ENCODE measurements around the gene BBS1. TPM values are rescaled to one million over a fixed set of nuclear protein-coding genes. Genes with fewer than 3 reads are reported as not detected.
A peak's percentile ranks its signal among the peaks of the same experiment; 100 is the strongest.
"Not testable (repeated sequence)": the region's sequence is repeated elsewhere in the genome, so short reads cannot be mapped to it uniquely, and the experiment has no call there.

The BBS1 gene
- 10 to 100 TPM; 13.3 to 17.4 TPM for total RNA-seq

DNA sequence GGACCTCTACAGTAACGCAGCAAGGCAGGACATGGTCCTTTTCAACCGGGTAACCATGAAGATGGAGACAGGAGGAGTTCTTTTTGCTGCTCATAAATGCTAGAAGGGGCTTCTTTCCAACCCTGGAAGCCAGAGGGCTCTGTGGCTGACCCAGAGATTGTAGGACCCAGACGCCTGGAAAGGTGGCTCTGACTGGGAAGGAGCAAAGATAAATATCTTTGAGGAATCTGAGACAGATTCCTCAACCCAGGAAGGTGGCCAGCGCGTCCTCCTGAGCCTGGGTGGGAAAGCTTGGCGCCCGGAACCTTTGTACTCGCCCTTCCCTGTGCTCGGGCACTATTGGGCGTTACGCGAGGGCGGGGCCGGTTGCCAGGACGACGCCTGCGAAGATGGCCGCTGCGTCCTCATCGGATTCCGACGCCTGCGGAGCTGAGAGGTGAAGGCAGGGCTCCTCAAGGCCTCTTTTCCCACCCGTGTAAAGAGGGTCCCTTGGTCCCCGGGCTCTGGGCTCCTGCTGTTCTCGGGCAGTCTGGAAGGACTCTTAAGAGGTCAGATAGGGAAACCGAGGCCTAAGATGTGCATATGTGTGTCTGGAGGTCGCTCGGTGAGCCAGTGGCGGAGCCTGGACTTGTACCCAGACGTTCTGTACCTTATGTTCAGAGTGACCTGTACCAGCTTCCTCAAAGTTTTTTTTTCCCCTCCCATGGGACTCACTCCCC is at the start of gene BBS1:
Gene BBS1 (plus strand): TSS at position 365 of the 719 bp plus-strand sequence. CDS start 25 bp downstream, at position 390.
- peak; percentile 84 for DNase-seq
- Mint-ChIP-seq H3K4me3 (peak within 1 kb of the TSS; percentile 86), H3K27ac (peak within 1 kb of the TSS; percentile 66), H3K4me1 (peaks cover 18% of the 10 kb centered on the region), H3K36me3 (ENCODE audit: low read depth) (peaks cover 12% of the 10 kb centered on the region), H3K9me3 (no peaks in the 10 kb centered on the region), H3K27me3 (no peaks in the 10 kb centered on the region)
- ChIA-PET CTCF (interaction anchor here (0.9 to 1.3 kb wide), 3 partner anchors 9 to 168 kb away, joined by 3 to 4 read pairs (median 3); no protein-coding TSS in a partner anchor), POLR2A (no interaction called here)

DNA sequence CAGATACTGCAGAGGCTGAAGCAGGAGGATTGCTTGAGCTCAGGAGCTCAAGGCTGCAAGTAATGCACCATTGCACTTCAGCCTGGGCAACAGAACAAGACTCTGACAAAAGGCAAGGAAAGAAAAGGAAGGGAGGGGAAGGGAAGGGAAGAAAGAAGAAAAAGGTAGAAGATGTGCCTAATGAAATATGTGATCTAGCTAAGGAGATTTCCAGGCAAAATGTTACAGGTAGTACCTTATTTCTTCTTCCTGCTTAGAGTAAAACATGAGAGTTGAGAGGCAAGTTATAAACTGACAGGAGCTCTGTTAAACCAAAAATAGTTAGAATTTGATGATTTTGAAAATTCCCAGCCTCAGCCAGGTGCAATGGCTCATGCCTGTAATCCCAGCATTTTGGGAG is 48.4 kb upstream of the BBS1 start:
- Mint-ChIP-seq H3K36me3 (ENCODE audit: low read depth) (peaks cover 10% of the 10 kb centered on the region), H3K4me3 (no peak overlapping the region), H3K9me3 (peaks cover 11% of the 10 kb centered on the region), H3K4me1 (peaks cover 32% of the 10 kb centered on the region), H3K27me3 (no peaks in the 10 kb centered on the region), H3K27ac (no peak overlapping the region)
- no peak for DNase-seq
- ChIA-PET CTCF (interaction anchor here (1.0 to 2.0 kb wide), 3 partner anchors 17 to 40 kb away, joined by 3 to 7 read pairs (median 3); partner anchors contain the start of gene MRPL11), POLR2A (no interaction called here)

DNA sequence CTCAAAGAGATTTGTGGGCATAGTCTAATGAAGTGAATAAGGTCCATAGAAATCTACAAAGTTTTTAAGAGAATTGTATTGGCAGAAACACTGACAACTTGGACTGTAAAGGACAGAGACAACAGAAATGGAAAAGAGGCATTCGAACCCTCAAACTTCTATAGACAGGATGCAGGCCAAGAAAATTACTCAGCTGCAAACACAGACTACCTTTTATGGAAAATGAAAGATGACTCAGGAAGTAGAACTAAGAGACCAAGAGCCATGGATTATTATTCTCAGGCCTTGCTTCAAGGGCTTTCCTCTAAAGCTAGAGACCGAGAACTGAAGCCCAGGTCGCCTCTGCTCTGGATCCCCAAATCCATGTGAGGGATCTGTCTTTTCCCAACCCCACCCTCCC is 47.5 kb upstream of the BBS1 start:
- ChIA-PET POLR2A (no interaction called here), CTCF (interaction anchor here (0.8 to 1.4 kb wide), 3 partner anchors 9 to 41 kb away, joined by 3 to 6 read pairs (median 3); partner anchors contain the start of gene MRPL11)
- Mint-ChIP-seq H3K4me1 (peaks cover 38% of the 10 kb centered on the region), H3K36me3 (ENCODE audit: low read depth) (peaks cover 10% of the 10 kb centered on the region), H3K27me3 (peaks cover 2% of the 10 kb centered on the region), H3K27ac (peak overlapping the region; percentile 36), H3K4me3 (no peak overlapping the region), H3K9me3 (peaks cover 11% of the 10 kb centered on the region)
- no peak for DNase-seq

DNA sequence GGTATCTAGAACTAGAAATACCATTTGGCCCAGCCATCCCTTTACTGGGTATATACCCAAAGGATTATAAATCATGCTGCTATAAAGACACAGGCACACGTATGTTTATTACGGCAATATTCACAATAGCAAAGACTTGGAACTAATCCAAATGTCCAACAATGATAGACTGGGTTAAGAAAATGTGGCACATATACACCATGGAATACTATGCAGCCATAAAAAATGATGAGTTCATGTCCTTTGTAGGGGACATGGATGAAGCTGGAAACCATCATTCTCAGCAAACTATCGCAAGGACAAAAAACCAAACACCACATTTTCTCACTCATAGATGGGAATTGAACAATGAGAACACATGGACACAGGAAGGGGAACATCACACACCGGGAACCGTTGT is 46.3 kb upstream of the BBS1 start:
- DNase-seq; H3K27ac Mint-ChIP-seq; H3K27me3 Mint-ChIP-seq; H3K36me3 Mint-ChIP-seq (ENCODE audit: low read depth); H3K4me3 Mint-ChIP-seq; POLR2A ChIA-PET: not testable (repeated sequence)
- Mint-ChIP-seq H3K9me3 (peaks cover 11% of the 10 kb centered on the region), H3K4me1 (peaks cover 46% of the 10 kb centered on the region)
- CTCF ChIA-PET: interaction anchor here (1.4 kb wide), 2 partner anchors 25 kb away, joined by 6 to 9 read pairs; partner anchors contain the start of gene MRPL11

DNA sequence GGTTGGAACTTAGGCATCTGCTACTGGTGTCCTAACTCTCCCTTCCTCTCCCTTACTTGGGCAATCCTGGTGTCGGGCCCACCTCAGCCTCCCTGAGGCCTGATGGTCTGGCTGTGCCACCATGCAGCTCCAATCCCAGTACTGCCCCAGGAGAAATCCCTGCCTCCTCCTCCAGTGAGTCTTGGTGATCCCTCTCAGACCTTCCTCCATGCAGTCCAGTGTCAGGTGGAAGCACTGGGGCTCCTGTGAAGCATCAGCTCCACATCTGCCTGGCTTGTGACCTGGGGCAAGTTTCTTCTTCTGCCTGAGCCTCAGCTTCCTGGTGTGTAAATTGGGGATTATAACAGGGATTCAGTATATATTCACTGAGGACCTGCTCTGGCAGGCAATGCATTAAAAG is 45.5 kb upstream of the BBS1 start:
- no peak overlapping the region for H3K27ac Mint-ChIP-seq
- H3K27me3 Mint-ChIP-seq: peaks cover 2% of the 10 kb centered on the region
- H3K9me3 Mint-ChIP-seq: peaks cover 11% of the 10 kb centered on the region
- no peak for DNase-seq
- peaks cover 10% of the 10 kb centered on the region for H3K36me3 Mint-ChIP-seq (ENCODE audit: low read depth)
- H3K4me1 Mint-ChIP-seq: peaks cover 42% of the 10 kb centered on the region
- H3K4me3 Mint-ChIP-seq: no peak overlapping the region
- ChIA-PET POLR2A (no interaction called here), CTCF (interaction anchor here (0.6 to 1.4 kb wide), 3 partner anchors 11 to 26 kb away, joined by 3 to 9 read pairs (median 4); partner anchors contain the start of genes DPP3 and MRPL11)

DNA sequence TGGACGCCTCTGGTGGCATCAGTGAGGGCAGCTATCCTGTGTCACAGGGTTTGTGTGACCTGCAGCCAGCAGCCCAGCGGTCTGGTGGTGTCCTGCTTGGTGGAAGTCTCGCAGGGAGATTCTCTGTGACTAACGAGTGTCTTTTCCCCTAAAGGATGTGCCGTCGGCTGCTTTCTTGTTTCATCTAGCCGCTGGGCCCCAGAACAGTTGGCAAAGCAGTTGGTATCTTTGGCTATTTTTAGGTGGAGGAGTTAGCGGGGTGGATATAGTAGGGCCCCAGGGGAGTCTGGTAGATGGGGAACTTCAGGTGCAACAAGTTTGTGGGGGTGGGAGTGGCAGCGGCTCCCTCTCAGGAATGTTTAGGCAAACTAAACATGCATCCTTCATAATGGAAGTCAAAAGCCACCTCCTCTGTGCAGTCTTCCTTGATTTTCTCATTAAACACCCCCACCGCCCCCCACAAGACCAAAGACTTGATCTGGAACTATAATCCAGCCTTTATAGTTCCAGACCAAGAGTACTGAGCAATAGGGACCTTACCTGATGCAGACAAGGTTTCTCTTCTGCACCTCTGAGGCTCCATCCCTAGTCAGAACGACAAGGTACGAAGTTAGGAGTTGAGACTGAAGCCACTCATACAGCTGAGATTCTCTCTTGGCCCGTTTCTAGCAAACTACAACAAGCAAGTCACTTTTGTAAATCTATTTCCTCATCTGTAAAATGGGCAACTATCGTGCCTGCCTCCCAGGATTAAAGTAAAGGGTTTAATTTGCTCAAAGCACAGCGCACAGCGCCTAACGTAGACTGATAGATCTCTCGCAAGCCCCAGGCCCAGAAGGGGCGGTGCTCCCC is 44.8 kb upstream of the BBS1 start:
- CTCF ChIA-PET: interaction anchor here (0.6 to 1.7 kb wide), 7 partner anchors 12 to 28 kb away, joined by 3 to 9 read pairs (median 3); partner anchors contain the start of genes DPP3 and MRPL11
- peaks cover 10% of the 10 kb centered on the region for H3K36me3 Mint-ChIP-seq (ENCODE audit: low read depth)
- H3K27ac Mint-ChIP-seq: peak overlapping the region; percentile 70
- H3K9me3 Mint-ChIP-seq: peaks cover 11% of the 10 kb centered on the region
- H3K27me3 Mint-ChIP-seq: peaks cover 2% of the 10 kb centered on the region
- peaks cover 42% of the 10 kb centered on the region for H3K4me1 Mint-ChIP-seq
- H3K4me3 Mint-ChIP-seq: peak overlapping the region; percentile 81
- DNase-seq: no peak
- POLR2A ChIA-PET: interaction anchor here (1.4 kb wide), 1 partner anchor 15 kb away, joined by 4 read pairs; the partner anchor contains the start of gene DPP3

DNA sequence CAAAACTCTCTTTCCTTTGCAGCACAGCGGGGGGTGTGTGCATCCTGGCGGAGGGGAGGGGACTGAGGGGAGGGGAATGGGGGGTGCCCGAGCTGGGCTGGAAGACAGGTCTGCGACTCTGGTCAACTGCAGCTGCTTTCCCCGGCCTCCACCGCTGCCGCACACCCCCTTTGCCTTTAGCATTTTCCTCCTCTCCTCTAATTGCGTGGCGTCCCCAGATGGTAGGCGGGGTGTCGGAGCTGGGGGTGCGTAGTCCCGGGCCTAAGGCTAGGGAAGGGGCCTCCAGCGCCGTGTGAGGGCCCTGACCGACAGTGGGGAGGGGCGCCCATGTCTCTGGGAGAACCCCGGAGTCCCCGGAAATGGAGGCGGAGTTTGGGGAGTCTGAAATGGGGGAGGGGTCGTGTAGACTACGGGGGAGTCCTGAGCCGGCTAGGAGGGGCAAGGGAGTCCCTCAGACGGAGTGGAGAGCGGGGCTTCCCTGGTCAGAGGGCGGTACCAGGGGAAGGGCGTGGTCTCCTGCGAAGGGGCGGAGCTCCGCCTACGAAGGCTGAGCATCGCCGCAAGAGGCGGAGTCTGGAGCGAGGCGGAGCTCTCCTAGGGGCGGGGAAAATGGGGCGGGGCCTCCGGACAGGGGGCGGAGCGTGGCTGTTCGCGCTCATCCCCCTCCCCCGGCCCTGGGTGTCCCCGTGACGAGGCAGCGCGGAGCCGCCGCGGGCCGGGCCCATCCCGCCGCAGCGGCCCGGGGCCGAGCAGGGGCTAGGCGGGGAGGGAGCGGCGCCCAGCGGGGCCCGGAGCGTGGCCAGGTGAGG is 44.0 kb upstream of the BBS1 start, which contains the start of gene PELI3:
Gene PELI3 (plus strand): TSS at position 681 of the 809 bp plus-strand sequence. CDS start 1,224 bp downstream, outside the sequence.
- Mint-ChIP-seq H3K4me3 (peak within 1 kb of the TSS; percentile 83), H3K27me3 (peaks cover 2% of the 10 kb centered on the region), H3K9me3 (peaks cover 8% of the 10 kb centered on the region), H3K36me3 (ENCODE audit: low read depth) (peaks cover 8% of the 10 kb centered on the region), H3K4me1 (peaks cover 42% of the 10 kb centered on the region), H3K27ac (peak within 1 kb of the TSS; percentile 80)
- POLR2A ChIA-PET: interaction anchor here (0.6 to 1.4 kb wide), 3 partner anchors 14 to 212 kb away, joined by 3 to 4 read pairs (median 3); partner anchors contain the start of gene DPP3
- CTCF ChIA-PET: interaction anchor here (0.6 to 2.0 kb wide), 9 partner anchors 10 to 58 kb away, joined by 3 to 8 read pairs (median 3); partner anchors contain the start of genes DPP3 and MRPL11
- DNase-seq: peak; percentile 91

DNA sequence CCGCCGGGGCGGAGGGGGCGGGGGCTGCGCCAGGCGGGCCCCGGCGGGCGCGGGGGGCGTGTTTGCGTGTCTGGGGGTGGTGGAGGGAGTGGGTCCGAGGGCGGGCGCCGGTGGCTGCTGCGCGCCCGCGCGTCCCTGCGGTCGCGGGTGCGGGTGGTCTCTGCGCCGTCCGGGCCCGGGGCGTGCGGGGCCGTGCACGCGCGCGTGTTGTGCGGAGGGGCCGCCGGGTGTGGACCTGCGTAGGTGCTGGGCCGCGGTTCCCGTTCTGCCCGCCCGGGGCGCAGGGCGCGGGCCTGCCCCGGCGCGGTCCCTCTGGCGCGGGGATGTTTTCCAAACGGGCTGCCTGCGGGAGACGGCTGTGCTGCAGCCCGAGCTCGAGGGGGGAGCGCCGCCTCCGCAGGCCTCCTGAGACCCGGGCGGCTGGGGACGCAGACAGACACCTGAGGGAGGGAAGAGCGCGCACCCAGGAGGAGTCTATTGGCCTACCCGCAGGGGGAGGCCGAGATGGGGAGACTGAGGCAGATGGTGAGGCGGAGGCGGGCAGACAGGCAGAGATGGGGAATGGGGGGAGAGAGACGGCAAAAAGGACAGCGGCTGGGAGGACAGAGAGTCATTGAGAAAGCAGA is 43.3 kb upstream of the BBS1 start:
- Mint-ChIP-seq H3K36me3 (ENCODE audit: low read depth) (peaks cover 5% of the 10 kb centered on the region), H3K4me3 (peak overlapping the region; percentile 83), H3K27me3 (peaks cover 2% of the 10 kb centered on the region), H3K27ac (peak overlapping the region; percentile 80), H3K9me3 (peaks cover 4% of the 10 kb centered on the region), H3K4me1 (peaks cover 39% of the 10 kb centered on the region)
- POLR2A ChIA-PET: interaction anchor here (0.6 to 1.4 kb wide), 3 partner anchors 13 to 211 kb away, joined by 3 to 4 read pairs (median 3); partner anchors contain the start of gene DPP3
- no peak for DNase-seq
- CTCF ChIA-PET: interaction anchor here (0.6 to 2.0 kb wide), 9 partner anchors 9 to 68 kb away, joined by 3 to 8 read pairs (median 3); partner anchors contain the start of genes DPP3 and MRPL11

DNA sequence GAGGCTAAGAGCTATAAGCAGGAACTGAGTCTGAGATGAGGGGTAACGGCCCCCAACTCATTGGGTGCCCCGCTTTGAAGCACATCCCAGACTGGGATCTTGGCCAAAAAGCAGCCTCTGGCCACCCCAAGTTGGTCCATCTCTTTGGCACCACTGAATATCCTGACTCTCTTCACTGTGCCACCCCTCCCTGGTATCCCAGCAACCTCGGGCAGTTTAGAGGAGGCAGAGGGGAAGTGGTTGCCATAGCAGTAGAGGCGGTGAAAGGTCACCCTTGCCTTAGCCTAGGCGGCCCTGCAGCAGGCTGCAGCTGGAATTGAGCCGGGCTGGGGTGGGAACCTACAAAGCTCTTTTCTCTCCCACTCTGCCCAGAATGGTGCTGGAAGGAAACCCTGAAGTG is 42.7 kb upstream of the BBS1 start:
- Mint-ChIP-seq H3K9me3 (peaks cover 2% of the 10 kb centered on the region), H3K27me3 (peaks cover 2% of the 10 kb centered on the region), H3K4me3 (peak overlapping the region; percentile 83), H3K27ac (peak overlapping the region; percentile 80), H3K4me1 (peaks cover 35% of the 10 kb centered on the region), H3K36me3 (ENCODE audit: low read depth) (peaks cover 3% of the 10 kb centered on the region)
- ChIA-PET POLR2A (interaction anchor here (1.0 kb wide), 1 partner anchor 210 kb away, joined by 3 read pairs; no protein-coding TSS in a partner anchor), CTCF (interaction anchor here (0.7 to 2.0 kb wide), 7 partner anchors 9 to 68 kb away, joined by 3 to 7 read pairs (median 3); partner anchors contain the start of genes DPP3 and MRPL11)
- DNase-seq: peak; percentile 53

DNA sequence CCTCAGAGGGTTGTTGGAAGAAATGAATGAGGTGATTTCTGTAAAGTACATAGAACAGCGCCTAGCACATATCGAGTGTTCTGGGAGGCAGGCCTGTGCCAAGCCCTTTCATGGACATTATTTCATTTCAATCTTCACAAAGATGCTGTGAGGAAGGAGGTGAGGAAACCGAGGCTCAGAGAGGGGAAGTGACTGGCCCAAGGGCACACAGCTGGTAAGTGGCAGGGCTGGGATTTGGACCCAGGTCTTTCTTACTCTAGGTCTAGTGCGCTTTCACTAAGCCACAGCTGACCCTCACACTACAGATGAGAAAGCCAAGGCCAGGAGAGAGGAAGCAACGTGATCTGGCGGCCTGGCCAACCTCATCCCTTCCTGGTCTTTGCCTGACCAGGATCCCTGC is 41.7 kb upstream of the BBS1 start:
- ChIA-PET POLR2A (no interaction called here), CTCF (interaction anchor here (1.0 to 1.8 kb wide), 4 partner anchors 17 to 60 kb away, joined by 3 to 9 read pairs (median 3); partner anchors contain the start of gene MRPL11)
- Mint-ChIP-seq H3K4me3 (peak overlapping the region; percentile 16), H3K9me3 (no peaks in the 10 kb centered on the region), H3K36me3 (ENCODE audit: low read depth) (no peaks in the 10 kb centered on the region), H3K4me1 (peaks cover 29% of the 10 kb centered on the region), H3K27ac (no peak overlapping the region), H3K27me3 (peaks cover 2% of the 10 kb centered on the region)
- no peak for DNase-seq

DNA sequence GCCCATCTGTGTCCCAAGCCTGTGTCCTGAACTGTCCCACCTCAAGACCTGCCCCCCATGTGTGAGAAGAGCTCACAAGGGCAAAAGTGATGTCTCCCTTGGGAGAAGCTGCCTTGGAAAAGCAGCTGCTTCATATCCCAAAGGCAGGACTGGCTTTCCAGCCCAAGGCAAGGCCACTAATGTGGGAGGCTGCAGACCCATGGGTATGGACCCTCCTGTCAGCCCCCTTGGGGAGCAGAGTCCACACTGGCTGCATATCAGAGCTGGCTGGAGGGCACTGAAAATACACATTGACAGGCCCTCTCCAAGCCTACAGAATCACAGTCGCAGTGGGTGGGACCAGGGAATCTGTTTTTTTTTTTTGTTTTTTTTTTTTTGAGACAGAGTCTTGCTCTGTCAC is 41.0 kb upstream of the BBS1 start:
- Mint-ChIP-seq H3K36me3 (ENCODE audit: low read depth) (no peaks in the 10 kb centered on the region), H3K27me3 (peaks cover 2% of the 10 kb centered on the region), H3K9me3 (no peaks in the 10 kb centered on the region), H3K4me3 (no peak overlapping the region), H3K4me1 (peaks cover 29% of the 10 kb centered on the region), H3K27ac (no peak overlapping the region)
- DNase-seq: no peak
- ChIA-PET POLR2A (no interaction called here), CTCF (interaction anchor here (0.6 to 2.1 kb wide), 6 partner anchors 10 to 98 kb away, joined by 3 to 9 read pairs (median 4); partner anchors contain the start of genes DPP3 and MRPL11)
